HepG2 (cell line): ENCODE results near the gene IQCE. TPM values are rescaled to one million over a fixed set of nuclear protein-coding genes. Genes with fewer than 3 reads are reported as not detected.

Experiments
- BATF2 ChIP-seq: sonication (generic); formaldehyde crosslinking; IDR thresholded peaks from 2 replicates; pipeline ENCODE4 v1.8.0; 2022; ENCODE audit warnings: mild to moderate bottlenecking, missing genetic modification reagents, moderate library complexity
- CCAR2 ChIP-seq: fragments of 200-400 bp; formaldehyde crosslinking; optimal IDR thresholded peaks from 2 replicates; pipeline ENCODE3; 2018; ENCODE audit warnings: low read depth, mild to moderate bottlenecking, low read length, moderate library complexity
- FLYWCH1 ChIP-seq: sonication (generic); formaldehyde crosslinking; IDR thresholded peaks from 2 replicates; pipeline ENCODE4 v1.8.1; 2023; ENCODE audit warnings: mild to moderate bottlenecking, missing genetic modification reagents
- FOXO1 ChIP-seq: sonication (generic); formaldehyde crosslinking; IDR thresholded peaks from 2 replicates; pipeline ENCODE4 v1.4.0; 2020; ENCODE audit warnings: missing genetic modification reagents
- KDM1A ChIP-seq: IDR thresholded peaks from 2 replicates; pipeline ENCODE4 v1.6.1; 2016; ENCODE audit warnings: missing compliant biosample characterization
- MED8 ChIP-seq: sonication (generic); formaldehyde crosslinking; IDR thresholded peaks from 2 replicates; pipeline ENCODE4 v1.8.1; 2023; ENCODE audit warnings: mild to moderate bottlenecking, missing genetic modification reagents; ENCODE audit not compliant: insufficient replicate concordance
- MIXL1 ChIP-seq: IDR thresholded peaks from 2 replicates; pipeline ENCODE4 v1.6.1; 2016
- NCOA1 ChIP-seq: sonication (generic); formaldehyde crosslinking; IDR thresholded peaks from 2 replicates; pipeline ENCODE4 v1.9.0; 2021; ENCODE audit warnings: missing genetic modification reagents
- NFE2L1 ChIP-seq: sonication (generic); formaldehyde crosslinking; IDR thresholded peaks from 2 replicates; pipeline ENCODE4 v1.4.0; 2020; ENCODE audit warnings: missing genetic modification reagents, mild to moderate bottlenecking, borderline replicate concordance
- NFKBIZ ChIP-seq: IDR thresholded peaks from 2 replicates; pipeline ENCODE4 v1.6.1; 2018; ENCODE audit warnings: missing genetic modification reagents, missing compliant biosample characterization
- NRL ChIP-seq: sonication (generic); formaldehyde crosslinking; IDR thresholded peaks from 2 replicates; pipeline ENCODE4 v1.5.0; 2020; ENCODE audit warnings: missing genetic modification reagents, mild to moderate bottlenecking, moderate library complexity, borderline replicate concordance
- PCBP2 ChIP-seq: fragments of 200-400 bp; formaldehyde crosslinking; optimal IDR thresholded peaks from 2 replicates; pipeline ENCODE3; 2018; ENCODE audit warnings: low read length, low read depth; ENCODE audit not compliant: poor library complexity, severe bottlenecking
- RXRA ChIP-seq: sonication (generic); formaldehyde crosslinking; IDR thresholded peaks from 2 replicates; pipeline ENCODE4 v1.5.1; 2020; ENCODE audit warnings: missing genetic modification reagents
- SP4 ChIP-seq: sonication (generic); formaldehyde crosslinking; IDR thresholded peaks from 2 replicates; pipeline ENCODE4 v1.8.1; 2023; ENCODE audit warnings: mild to moderate bottlenecking, missing genetic modification reagents
- TOE1 ChIP-seq: sonication (generic); formaldehyde crosslinking; IDR thresholded peaks from 2 replicates; pipeline ENCODE4 v1.4.0; 2020; ENCODE audit warnings: mild to moderate bottlenecking, missing genetic modification reagents
- ZBTB42 ChIP-seq: sonication (generic); formaldehyde crosslinking; IDR thresholded peaks from 2 replicates; pipeline ENCODE4 v1.5.0; 2020; ENCODE audit warnings: mild to moderate bottlenecking, missing genetic modification reagents
- ZKSCAN1 ChIP-seq: fragments of 150-350 bp; IDR thresholded peaks from 2 replicates; pipeline ENCODE4 v1.6.1; 2014; ENCODE audit warnings: low read length
- ZNF589 ChIP-seq: sonication (generic); formaldehyde crosslinking; conservative IDR thresholded peaks from 2 replicates; pipeline ENCODE4 v1.8.0; 2022; ENCODE audit warnings: mild to moderate bottlenecking, moderate library complexity, missing genetic modification reagents
- ZNF770 ChIP-seq: sonication (generic); formaldehyde crosslinking; IDR thresholded peaks from 2 replicates; pipeline ENCODE4 v1.5.0; 2020; ENCODE audit warnings: mild to moderate bottlenecking, missing genetic modification reagents
- polyA plus RNA-seq, 8 experiments: library from polyadenylated mRNA; depleted of rRNA in 3 of 8; stranded (reverse) in 7 of 8; unstranded in 1 of 8; fragments of >200 nt; fragmentation: Illumina TruSeq in 4 of 8; extraction: Trizol in 4 of 8; gene quantifications; 2 replicates each; pipeline versions ENCODE4 v1.2.1 to v1.2.3, GENCODE V29; 2011 to 2016; ENCODE audit warnings: low read depth in 4 of 8, missing spikeins in 1 of 8, mixed read lengths in 1 of 8; ENCODE audit not compliant: insufficient read depth in 1 of 8
- total RNA-seq, 5 experiments: library from RNA; depleted of rRNA; stranded (reverse); fragments of >200 nt; fragmentation: Illumina TruSeq; extraction: Trizol; gene quantifications; 2 replicates each; pipeline ENCODE4 v1.2.3, GENCODE V29; 2016; ENCODE audit warnings: low read depth in 1 of 5
- TF ChIP-seq, protein P1 (sequence below), 2 experiments: sonication (generic) in 1 of 2; formaldehyde crosslinking in 1 of 2; IDR thresholded peaks; 2 replicates each; pipeline versions ENCODE4 v1.4.0 to v1.6.1; 2018 to 2020; ENCODE audit warnings: missing genetic modification reagents in 2 of 2, borderline replicate concordance in 1 of 2, low read depth in 1 of 2, mild to moderate bottlenecking in 1 of 2, missing biosample characterization in 1 of 2
- TF ChIP-seq, protein P2 (sequence below): sonication (generic); formaldehyde crosslinking; conservative IDR thresholded peaks from 2 replicates; pipeline ENCODE4 v1.8.0; 2022; ENCODE audit warnings: low read depth, missing genetic modification reagents

The IQCE gene
- total and polyA plus RNA-seq, 2 of the 13 experiments (the other 11 are each of a cell fraction or from before 2014, with no cell fraction given): 1.5 to 2.5 TPM

- TF ChIP-seq, protein P1, sequence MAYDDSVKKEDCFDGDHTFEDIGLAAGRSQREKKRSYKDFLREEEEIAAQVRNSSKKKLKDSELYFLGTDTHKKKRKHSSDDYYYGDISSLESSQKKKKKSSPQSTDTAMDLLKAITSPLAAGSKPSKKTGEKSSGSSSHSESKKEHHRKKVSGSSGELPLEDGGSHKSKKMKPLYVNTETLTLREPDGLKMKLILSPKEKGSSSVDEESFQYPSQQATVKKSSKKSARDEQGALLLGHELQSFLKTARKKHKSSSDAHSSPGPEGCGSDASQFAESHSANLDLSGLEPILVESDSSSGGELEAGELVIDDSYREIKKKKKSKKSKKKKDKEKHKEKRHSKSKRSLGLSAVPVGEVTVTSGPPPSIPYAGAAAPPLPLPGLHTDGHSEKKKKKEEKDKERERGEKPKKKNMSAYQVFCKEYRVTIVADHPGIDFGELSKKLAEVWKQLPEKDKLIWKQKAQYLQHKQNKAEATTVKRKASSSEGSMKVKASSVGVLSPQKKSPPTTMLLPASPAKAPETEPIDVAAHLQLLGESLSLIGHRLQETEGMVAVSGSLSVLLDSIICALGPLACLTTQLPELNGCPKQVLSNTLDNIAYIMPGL (CRISPR knock-in tag; IDR thresholded peaks at IDR 0.05; ENCODE audit: borderline replicate concordance in 1 of 2, low read depth in 1 of 2): peak in 1 of 2 experiments; percentile 41; a peak in 1 of 4 replicates
- TF ChIP-seq FLYWCH1 (CRISPR knock-in tag): no peak
- TF ChIP-seq SP4 (CRISPR knock-in tag): peak; percentile 20; the same call in 1 of the 2 replicates
- TF ChIP-seq, protein P2, sequence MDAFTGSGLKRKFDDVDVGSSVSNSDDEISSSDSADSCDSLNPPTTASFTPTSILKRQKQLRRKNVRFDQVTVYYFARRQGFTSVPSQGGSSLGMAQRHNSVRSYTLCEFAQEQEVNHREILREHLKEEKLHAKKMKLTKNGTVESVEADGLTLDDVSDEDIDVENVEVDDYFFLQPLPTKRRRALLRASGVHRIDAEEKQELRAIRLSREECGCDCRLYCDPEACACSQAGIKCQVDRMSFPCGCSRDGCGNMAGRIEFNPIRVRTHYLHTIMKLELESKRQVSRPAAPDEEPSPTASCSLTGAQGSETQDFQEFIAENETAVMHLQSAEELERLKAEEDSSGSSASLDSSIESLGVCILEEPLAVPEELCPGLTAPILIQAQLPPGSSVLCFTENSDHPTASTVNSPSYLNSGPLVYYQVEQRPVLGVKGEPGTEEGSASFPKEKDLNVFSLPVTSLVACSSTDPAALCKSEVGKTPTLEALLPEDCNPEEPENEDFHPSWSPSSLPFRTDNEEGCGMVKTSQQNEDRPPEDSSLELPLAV: no peak
- 0 out of 2 replicates have a peak, but pooled peaks have one; percentile 16 for TF ChIP-seq MIXL1 (CRISPR knock-in tag)
- no peak for TF ChIP-seq TOE1 (CRISPR knock-in tag)
- peak; percentile 36 for TF ChIP-seq MED8 (CRISPR knock-in tag)
- peak; percentile 23; the same call in 1 of the 2 replicates for TF ChIP-seq NRL (CRISPR knock-in tag)
- TF ChIP-seq PCBP2: no peak
- no peak for TF ChIP-seq ZNF589 (CRISPR knock-in tag)
- no peak for TF ChIP-seq CCAR2
- 0 out of 2 replicates have a peak, but pooled peaks have one; percentile 25 for TF ChIP-seq ZBTB42 (CRISPR knock-in tag)
- no peak for TF ChIP-seq BATF2 (CRISPR knock-in tag)
- no peak; the same call in 1 of the 2 replicates for TF ChIP-seq NFE2L1 (CRISPR knock-in tag)
- TF ChIP-seq NFKBIZ (CRISPR knock-in tag): no peak
- TF ChIP-seq FOXO1 (CRISPR knock-in tag): no peak; the same call in 1 of the 2 replicates
- TF ChIP-seq RXRA (CRISPR knock-in tag): no peak; the same call in 1 of the 2 replicates
- no peak for TF ChIP-seq NCOA1 (CRISPR knock-in tag)
- TF ChIP-seq ZKSCAN1: no peak
- no peak for TF ChIP-seq KDM1A (CRISPR knock-in tag)
- TF ChIP-seq ZNF770 (CRISPR knock-in tag): 0 out of 2 replicates have a peak, but pooled peaks have one; percentile 18
Measured at GRCh38 chr7:2629746-2630681, 71.2 kb downstream of the IQCE start (continued).
